Skeletal muscle tissue (tissue), 4 donors: Measurements from ENCODE around the gene PCCB. TPM values are rescaled to one million over a fixed set of nuclear protein-coding genes. Genes with fewer than 3 reads are reported as not detected.
"Not testable (repeated sequence)": the region's sequence is repeated elsewhere in the genome, so short reads cannot be mapped to it uniquely, and the experiment has no call there.

Experiments
- H3K27ac ChIP-seq: one replicate; pipeline ENCODE4 v1.7.0; 2013; ENCODE audit warnings: mild to moderate bottlenecking, low read depth, low read length, inconsistent platforms
- H3K27me3 ChIP-seq, 3 donors: one replicate each; pipeline ENCODE4 v1.7.0; 2013; ENCODE audit warnings: low read length in 3 of 3; ENCODE audit not compliant: control insufficient read depth in 3 of 3, insufficient read depth in 3 of 3
- H3K36me3 ChIP-seq, 3 donors: one replicate each; pipeline ENCODE4 v1.7.0; 2013; ENCODE audit warnings: low read length in 3 of 3; ENCODE audit not compliant: control insufficient read depth in 3 of 3, insufficient read depth in 3 of 3
- H3K4me1 ChIP-seq, 3 donors: one replicate each; pipeline ENCODE4 v1.7.0; 2013; ENCODE audit warnings: low read length in 3 of 3, mild to moderate bottlenecking in 3 of 3; ENCODE audit not compliant: control insufficient read depth in 3 of 3, insufficient read depth in 3 of 3
- H3K4me3 ChIP-seq, 3 donors: one replicate each; pipeline ENCODE4 v1.7.0; 2013; ENCODE audit warnings: low read length in 3 of 3
- H3K9ac ChIP-seq, 3 donors: one replicate each; pipeline ENCODE4 v1.7.0; 2013; ENCODE audit warnings: low read length in 3 of 3, mild to moderate bottlenecking in 3 of 3, moderate library complexity in 2 of 3, low read depth in 1 of 3
- H3K9me3 ChIP-seq, 3 donors: one replicate each; pipeline ENCODE4 v1.7.0; 2013; ENCODE audit warnings: low read length in 3 of 3; ENCODE audit not compliant: control insufficient read depth in 3 of 3
- total RNA-seq: library from RNA; depleted of rRNA; stranded (reverse); fragments of >200 nt; gene quantifications from one replicate; pipeline ENCODE4 v1.2.3, GENCODE V29; 2014
- donor health status: Osteomylitis.

Gene PCCB
- total RNA-seq, 1 donor from 2014 or later = 34.4 TPM

DNA sequence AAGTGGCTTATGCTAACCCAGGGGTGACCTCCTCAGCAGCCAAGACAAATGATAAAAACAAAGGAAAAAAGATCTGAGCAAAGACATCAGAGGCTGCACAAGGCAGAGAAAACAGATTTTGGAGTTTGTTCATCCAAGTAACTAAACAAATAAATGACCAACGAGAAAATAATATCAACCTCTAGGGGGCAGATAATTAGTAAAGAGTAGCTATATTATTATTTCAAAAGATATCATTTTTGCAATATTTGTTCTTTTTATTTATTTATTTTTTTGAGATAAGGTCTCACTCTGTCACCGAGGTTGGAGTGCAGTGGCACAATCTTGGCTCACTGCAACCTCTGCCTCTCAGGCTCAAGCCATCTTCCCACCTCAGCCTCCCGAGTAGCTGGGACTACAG, 101.8 kb downstream of the PCCB start:
- H3K4me1 ChIP-seq = peaks cover 7 to 10% (median 9%) of the 10 kb centered on the region in 3 donors
- peaks cover 0 to 11% (median 2%) of the 10 kb centered on the region in 3 donors for H3K36me3 ChIP-seq
- H3K27me3 ChIP-seq = no peaks in the 10 kb centered on the region
- H3K27ac ChIP-seq = no peak overlapping the region
- H3K9me3 ChIP-seq = no peaks in the 10 kb centered on the region
- no peak overlapping the region for H3K4me3 ChIP-seq
- H3K9ac ChIP-seq = no peak overlapping the region

DNA sequence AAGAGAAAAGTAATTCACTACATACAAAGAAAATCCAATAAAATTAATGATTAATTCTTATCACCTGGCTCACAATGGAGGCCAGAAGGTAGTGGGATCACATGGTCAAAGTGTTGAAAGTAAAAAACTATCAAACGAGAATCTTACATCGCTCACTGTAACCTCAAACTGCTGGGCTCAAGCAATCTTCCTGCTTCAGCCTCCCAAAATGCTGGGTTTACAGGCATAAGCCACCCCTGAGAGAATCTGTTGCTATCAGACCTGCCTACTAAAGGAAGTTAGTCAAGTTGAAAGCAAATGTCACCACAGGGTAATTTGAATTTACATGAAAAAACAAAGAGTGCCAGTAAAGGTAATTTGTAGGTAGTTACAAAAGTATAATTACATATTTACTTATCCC, 103.3 kb downstream of the PCCB start:
- no peaks in the 10 kb centered on the region for H3K9me3 ChIP-seq
- no peak overlapping the region for H3K9ac ChIP-seq
- H3K36me3 ChIP-seq = peaks cover 0 to 11% (median 2%) of the 10 kb centered on the region in 3 donors
- H3K27me3 ChIP-seq = no peaks in the 10 kb centered on the region
- H3K4me1 ChIP-seq = peaks cover 7 to 10% (median 9%) of the 10 kb centered on the region in 3 donors
- no peak overlapping the region for H3K27ac ChIP-seq
- no peak overlapping the region for H3K4me3 ChIP-seq

DNA sequence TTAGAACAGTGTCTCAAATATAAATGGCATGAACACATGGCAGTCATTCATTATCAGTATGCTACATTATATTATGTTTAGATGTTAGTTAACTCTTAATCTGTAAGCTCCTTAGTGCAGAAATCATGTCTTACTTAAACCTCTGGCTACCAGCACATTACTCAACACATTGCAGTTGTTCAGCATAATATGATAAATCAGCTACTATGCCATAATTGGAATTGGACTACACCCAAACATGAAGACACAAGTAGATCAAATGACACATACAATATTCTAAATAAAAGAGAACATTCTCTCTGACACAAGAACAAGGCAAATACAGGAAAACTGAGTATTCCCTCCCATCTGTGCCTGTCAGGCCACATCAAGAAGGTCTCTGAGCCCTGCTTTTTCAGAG, 116.1 kb downstream of the PCCB start:
- no peak overlapping the region for H3K27ac ChIP-seq
- H3K9me3 ChIP-seq = no peaks in the 10 kb centered on the region
- H3K9ac ChIP-seq = no peak overlapping the region
- peaks cover 0 to 3% (median 0%) of the 10 kb centered on the region in 3 donors for H3K36me3 ChIP-seq
- no peaks in the 10 kb centered on the region for H3K27me3 ChIP-seq
- H3K4me1 ChIP-seq = no peaks in the 10 kb centered on the region
- H3K4me3 ChIP-seq = no peak overlapping the region

DNA sequence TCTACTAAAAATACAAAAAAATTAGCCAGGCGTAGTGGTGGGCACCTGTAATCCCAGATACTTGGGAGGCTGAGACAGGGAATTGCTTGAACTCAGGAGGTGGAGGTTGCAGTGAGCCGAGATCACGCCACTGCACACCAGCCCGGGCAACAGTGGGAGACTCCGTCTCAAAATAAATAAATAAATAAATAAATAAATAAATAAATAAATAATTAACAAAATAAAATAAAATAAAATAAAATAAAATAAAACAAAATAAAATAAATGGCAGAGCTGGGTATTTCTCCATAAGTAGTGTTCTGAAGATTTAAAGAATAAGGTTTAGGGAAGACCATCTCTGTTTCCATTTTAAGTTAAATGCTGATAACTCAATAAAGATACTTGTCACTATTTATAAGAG, 125.7 kb downstream of the PCCB start:
- not testable (repeated sequence) for H3K27ac ChIP-seq, H3K9ac ChIP-seq, H3K4me3 ChIP-seq, H3K4me1 ChIP-seq, H3K36me3 ChIP-seq, H3K9me3 ChIP-seq, H3K27me3 ChIP-seq

DNA sequence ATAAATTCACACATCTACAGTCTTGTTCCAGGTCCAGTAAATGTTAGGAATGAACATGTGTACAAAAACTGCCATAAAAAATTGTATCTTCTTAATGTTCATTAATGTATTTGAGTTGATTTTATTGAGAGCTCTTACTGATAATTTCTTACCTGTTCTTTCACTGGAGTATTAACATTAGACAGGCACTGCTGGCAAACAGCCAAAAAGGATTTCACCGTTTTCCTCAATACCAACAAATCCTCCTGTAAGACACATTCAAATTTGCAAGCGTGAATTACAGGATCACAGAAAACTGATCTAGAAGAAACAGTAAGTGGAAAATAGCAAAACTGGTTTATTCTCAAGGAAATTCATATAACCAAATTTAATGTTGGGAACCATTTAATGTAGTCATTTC, 127.4 kb downstream of the PCCB start:
- Histone ChIP-seq H3K4me1 (no peaks in the 10 kb centered on the region), H3K36me3 (peaks cover 3% of the 10 kb centered on the region in 3 donors), H3K9ac (no peak overlapping the region), H3K9me3 (no peaks in the 10 kb centered on the region), H3K27me3 (no peaks in the 10 kb centered on the region), H3K27ac (no peak overlapping the region), H3K4me3 (no peak overlapping the region)

DNA sequence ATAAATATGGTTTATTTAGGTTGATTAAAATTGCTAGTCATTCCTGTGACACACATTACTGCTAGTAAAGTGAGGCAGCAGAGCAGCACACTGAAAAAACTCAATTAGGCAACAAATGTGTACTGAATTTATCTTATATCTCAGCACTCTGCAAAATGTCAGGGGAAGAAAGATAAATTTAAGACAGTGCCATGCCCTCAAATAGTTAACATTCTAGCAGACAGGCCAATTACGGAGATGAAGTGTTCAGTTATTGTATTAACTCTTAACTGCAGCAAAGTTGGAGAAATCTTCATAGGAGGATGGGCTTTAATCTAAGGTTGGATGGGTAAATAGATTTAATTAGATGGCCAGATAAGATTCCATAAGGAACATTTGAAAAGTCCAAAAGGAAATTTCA, 127.9 kb downstream of the PCCB start:
- H3K27ac ChIP-seq = no peak overlapping the region
- H3K4me3 ChIP-seq = no peak overlapping the region
- H3K4me1 ChIP-seq = no peaks in the 10 kb centered on the region
- no peak overlapping the region for H3K9ac ChIP-seq
- H3K9me3 ChIP-seq = no peaks in the 10 kb centered on the region
- H3K36me3 ChIP-seq = peaks cover 3% of the 10 kb centered on the region in 3 donors
- no peaks in the 10 kb centered on the region for H3K27me3 ChIP-seq

Other genes starting within 250 kb of the PCCB start
- 16.2 TPM for gene MSL2, start 54.0 kb upstream of the PCCB start, total RNA-seq